ENCODE results near the gene CYLD.

Gene CYLD

DNA sequence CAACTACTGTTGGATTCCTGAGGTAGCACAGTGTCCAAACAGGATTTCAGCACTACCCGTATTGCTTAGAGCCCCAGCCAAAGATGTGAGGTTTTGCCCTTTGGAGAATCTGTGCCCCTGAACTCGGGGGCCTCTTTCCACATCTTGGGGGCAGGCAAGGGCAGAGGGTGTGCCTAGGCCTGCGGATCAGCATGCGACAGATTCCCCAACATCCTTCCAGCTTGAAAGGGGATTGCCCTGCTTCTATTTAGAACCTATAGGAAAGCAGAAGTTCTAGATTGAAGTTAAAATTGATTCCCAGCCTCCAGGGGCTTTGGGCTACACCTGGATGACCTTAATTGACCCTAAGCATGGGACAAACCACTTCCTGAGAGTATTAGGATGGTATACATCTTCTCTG, 28.9 kb upstream of the CYLD start:
- Histone ChIP-seq H3K36me3 (replicated peaks; ENCODE audit: low read depth, low read length) (no peaks in the 10 kb centered on the region), H3K9ac (ENCODE audit: low read length) (no peak overlapping the region), H2AFZ (ENCODE audit: low read depth, low read length) (no peak overlapping the region), H3K4me3 (ENCODE audit: low read length) (no peak overlapping the region), H4K20me1 (ENCODE audit: insufficient read depth, low read length) (no peaks in the 10 kb centered on the region), H3K9me3 (ENCODE audit: insufficient read depth, low read length) (no peaks in the 10 kb centered on the region), H3K27ac (ENCODE audit: low read length) (no peak overlapping the region), H3K4me2 (ENCODE audit: low read length) (no peak overlapping the region), H3K27me3 (ENCODE audit: low read depth, low read length) (no peaks in the 10 kb centered on the region), H3K4me1 (ENCODE audit: low read length) (peaks cover 39% of the 10 kb centered on the region), H3K79me2 (ENCODE audit: low read length) (no peaks in the 10 kb centered on the region)
- no peak for TF ChIP-seq EZH2phosphoT487 (IDR thresholded peaks at IDR 0.05; ENCODE audit: low read depth)
- TF ChIP-seq, protein P1, sequence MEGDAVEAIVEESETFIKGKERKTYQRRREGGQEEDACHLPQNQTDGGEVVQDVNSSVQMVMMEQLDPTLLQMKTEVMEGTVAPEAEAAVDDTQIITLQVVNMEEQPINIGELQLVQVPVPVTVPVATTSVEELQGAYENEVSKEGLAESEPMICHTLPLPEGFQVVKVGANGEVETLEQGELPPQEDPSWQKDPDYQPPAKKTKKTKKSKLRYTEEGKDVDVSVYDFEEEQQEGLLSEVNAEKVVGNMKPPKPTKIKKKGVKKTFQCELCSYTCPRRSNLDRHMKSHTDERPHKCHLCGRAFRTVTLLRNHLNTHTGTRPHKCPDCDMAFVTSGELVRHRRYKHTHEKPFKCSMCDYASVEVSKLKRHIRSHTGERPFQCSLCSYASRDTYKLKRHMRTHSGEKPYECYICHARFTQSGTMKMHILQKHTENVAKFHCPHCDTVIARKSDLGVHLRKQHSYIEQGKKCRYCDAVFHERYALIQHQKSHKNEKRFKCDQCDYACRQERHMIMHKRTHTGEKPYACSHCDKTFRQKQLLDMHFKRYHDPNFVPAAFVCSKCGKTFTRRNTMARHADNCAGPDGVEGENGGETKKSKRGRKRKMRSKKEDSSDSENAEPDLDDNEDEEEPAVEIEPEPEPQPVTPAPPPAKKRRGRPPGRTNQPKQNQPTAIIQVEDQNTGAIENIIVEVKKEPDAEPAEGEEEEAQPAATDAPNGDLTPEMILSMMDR (IDR thresholded peaks at IDR 0.05; ENCODE audit: low read depth, low read length): no peak

DNA sequence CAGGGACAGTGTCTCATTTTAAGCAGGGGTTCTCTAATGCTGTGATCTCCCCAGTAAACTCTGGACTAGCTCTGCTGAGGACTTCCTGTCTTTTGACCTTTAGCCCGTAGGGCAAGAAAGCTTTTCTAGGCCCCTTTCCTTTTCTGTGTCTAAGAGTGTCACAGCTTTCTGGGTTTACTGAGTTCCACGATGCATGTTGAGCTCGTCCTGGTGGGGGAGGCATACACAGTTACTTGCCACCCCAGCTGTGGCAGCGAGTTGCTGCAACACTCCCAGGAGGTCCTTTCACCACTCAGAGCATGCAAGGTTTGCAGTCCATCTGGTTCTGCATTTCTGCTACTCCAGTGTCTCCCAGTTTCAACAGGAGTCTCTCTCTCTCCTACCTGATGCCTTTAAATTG, 24.8 kb upstream of the CYLD start:
- TF ChIP-seq EZH2phosphoT487 (IDR thresholded peaks at IDR 0.05; ENCODE audit: low read depth): no peak
- TF ChIP-seq, protein P1 (IDR thresholded peaks at IDR 0.05; ENCODE audit: low read depth, low read length): no peak
- no peak overlapping the region for H3K4me2 ChIP-seq (ENCODE audit: low read length)
- H3K27me3 ChIP-seq (ENCODE audit: low read depth, low read length): no peaks in the 10 kb centered on the region

DNA sequence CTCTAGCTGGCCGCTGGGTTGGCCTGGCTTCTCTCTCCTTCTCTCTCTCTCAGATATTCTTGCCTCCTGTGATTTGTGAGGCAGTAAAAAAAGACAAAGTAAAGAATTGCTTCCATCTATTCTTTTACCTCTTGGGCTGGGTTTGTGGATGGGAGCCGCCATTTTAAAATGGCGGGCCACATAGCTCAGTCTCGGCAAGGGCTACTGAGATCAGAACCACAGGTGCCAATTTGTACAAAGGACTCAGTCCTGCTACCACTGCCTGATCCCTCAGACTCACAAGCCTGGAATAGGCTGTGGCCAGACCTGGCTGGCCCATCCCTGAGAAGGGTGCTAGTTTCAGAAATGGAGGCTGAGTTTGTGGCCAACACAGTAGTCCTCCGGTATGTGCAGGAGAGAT, 24.4 kb upstream of the CYLD start:
- H2AFZ ChIP-seq (ENCODE audit: low read depth, low read length): no peak overlapping the region

More for the DNA sequence above, 24.8 kb upstream of the CYLD start:
- no peaks in the 10 kb centered on the region for H3K36me3 ChIP-seq (replicated peaks; ENCODE audit: low read depth, low read length)
- H3K79me2 ChIP-seq (ENCODE audit: low read length): no peaks in the 10 kb centered on the region
- H3K4me1 ChIP-seq (ENCODE audit: low read length): peaks cover 16% of the 10 kb centered on the region
- H3K9me3 ChIP-seq (ENCODE audit: insufficient read depth, low read length): no peaks in the 10 kb centered on the region
- H2AFZ ChIP-seq (ENCODE audit: low read depth, low read length): no peak overlapping the region
- no peak overlapping the region for H3K9ac ChIP-seq (ENCODE audit: low read length)
- no peaks in the 10 kb centered on the region for H4K20me1 ChIP-seq (ENCODE audit: insufficient read depth, low read length)
- no peak overlapping the region for H3K4me3 ChIP-seq (ENCODE audit: low read length)
- no peak overlapping the region for H3K27ac ChIP-seq (ENCODE audit: low read length)

DNA sequence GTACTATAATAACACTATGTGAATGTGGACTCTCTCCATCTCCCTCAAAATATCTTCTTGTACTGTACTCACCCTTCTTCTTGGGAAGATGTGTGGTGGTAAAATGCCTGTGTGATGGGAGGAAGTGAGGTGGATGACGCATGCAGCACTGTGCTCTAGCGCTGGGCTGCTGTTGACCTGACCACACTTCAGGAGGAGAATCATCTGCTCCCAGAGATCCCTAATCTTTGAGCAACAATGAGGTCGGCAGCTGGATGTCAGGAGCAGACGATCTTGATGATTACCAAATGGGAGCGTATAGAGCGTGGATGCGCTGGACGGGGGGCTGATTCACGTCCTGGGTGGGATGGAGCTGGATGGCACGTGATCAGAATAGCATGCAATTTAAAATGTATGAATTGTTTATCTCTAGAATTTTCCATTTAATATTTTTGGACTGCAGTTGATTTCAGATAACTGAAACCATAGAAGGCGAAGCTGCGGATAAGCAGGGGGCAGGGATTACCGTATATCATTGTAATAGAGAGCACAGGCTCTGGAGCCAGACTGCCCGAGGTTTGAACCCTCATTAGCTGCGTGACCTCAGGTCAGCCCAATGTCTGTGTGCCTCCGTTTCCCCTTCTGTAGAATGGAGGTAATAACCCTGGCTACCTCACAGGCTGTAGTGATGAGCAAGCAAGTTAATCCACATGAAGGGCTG, 23.7 kb upstream of the CYLD start:
- Histone ChIP-seq H3K36me3 (replicated peaks; ENCODE audit: low read depth, low read length) (no peaks in the 10 kb centered on the region), H3K27ac (ENCODE audit: low read length) (no peak overlapping the region), H3K4me1 (ENCODE audit: low read length) (peaks cover 10% of the 10 kb centered on the region), H2AFZ (ENCODE audit: low read depth, low read length) (no peak overlapping the region), H3K27me3 (ENCODE audit: low read depth, low read length) (no peaks in the 10 kb centered on the region), H3K79me2 (ENCODE audit: low read length) (no peaks in the 10 kb centered on the region), H3K9me3 (ENCODE audit: insufficient read depth, low read length) (no peaks in the 10 kb centered on the region), H3K9ac (ENCODE audit: low read length) (no peak overlapping the region), H4K20me1 (ENCODE audit: insufficient read depth, low read length) (no peaks in the 10 kb centered on the region), H3K4me2 (ENCODE audit: low read length) (no peak overlapping the region), H3K4me3 (ENCODE audit: low read length) (no peak overlapping the region)
- no peak for TF ChIP-seq EZH2phosphoT487 (IDR thresholded peaks at IDR 0.05; ENCODE audit: low read depth)
- TF ChIP-seq, protein P1 (IDR thresholded peaks at IDR 0.05; ENCODE audit: low read depth, low read length): no peak

More for the DNA sequence above, 24.4 kb upstream of the CYLD start:
- Histone ChIP-seq H3K9me3 (ENCODE audit: insufficient read depth, low read length) (no peaks in the 10 kb centered on the region), H3K36me3 (replicated peaks; ENCODE audit: low read depth, low read length) (no peaks in the 10 kb centered on the region), H4K20me1 (ENCODE audit: insufficient read depth, low read length) (no peaks in the 10 kb centered on the region), H3K4me3 (ENCODE audit: low read length) (no peak overlapping the region), H3K27me3 (ENCODE audit: low read depth, low read length) (no peaks in the 10 kb centered on the region), H3K4me2 (ENCODE audit: low read length) (no peak overlapping the region), H3K79me2 (ENCODE audit: low read length) (no peaks in the 10 kb centered on the region), H3K27ac (ENCODE audit: low read length) (no peak overlapping the region), H3K4me1 (ENCODE audit: low read length) (peaks cover 16% of the 10 kb centered on the region), H3K9ac (ENCODE audit: low read length) (no peak overlapping the region)
- no peak for TF ChIP-seq EZH2phosphoT487 (IDR thresholded peaks at IDR 0.05; ENCODE audit: low read depth)
- TF ChIP-seq, protein P1 (IDR thresholded peaks at IDR 0.05; ENCODE audit: low read depth, low read length): no peak

All from OCI-LY3 (cell line).